GM18505 (cell line): ENCODE measurements around the gene UNK.

ENCODE experiments used
- ATAC-seq: cut with Tn5 transposase; IDR thresholded peaks from one replicate; pipeline ENCODE4 v1.9.1; 2021; ENCODE audit not compliant: unreplicated experiment
- POLR2A ChIP-seq: IDR thresholded peaks from 4 replicates; pipeline ENCODE4 v1.6.1; 2011; ENCODE audit warnings: borderline replicate concordance; ENCODE audit not compliant: insufficient read depth, insufficient read length; ENCODE audit errors: extremely low read depth

Gene UNK

DNA sequence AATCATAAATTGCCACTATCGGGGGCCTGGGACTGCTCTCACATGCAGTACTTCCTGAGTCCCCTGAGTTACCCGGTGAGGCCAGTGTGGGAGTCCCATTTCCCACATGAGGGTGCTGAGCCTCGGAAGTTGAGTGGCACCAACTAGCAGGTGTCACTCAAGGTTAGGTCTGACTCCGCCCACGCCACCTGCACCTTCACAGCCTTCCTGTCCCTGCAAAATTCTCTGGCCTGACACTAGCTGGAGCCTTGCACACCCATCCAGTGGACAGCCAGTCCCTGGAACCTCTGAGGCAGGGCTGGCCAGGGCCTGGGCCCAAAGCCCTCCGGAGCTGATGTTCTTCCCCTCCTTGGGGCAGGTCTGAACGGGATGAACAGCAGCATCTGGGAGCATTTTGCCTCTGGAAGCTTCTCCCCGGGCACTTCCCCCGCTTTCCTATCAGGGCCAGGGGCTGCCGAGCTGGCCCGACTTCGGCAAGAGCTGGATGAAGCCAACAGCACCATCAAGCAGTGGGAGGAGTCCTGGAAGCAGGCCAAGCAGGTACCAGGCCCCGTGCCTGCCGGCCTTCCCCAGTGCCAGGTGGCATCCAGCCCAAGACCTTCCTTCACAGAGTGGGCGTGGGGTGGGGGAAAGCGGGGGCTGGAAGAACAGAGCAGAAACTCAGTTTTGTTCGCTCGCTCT is 37.7 kb downstream of the UNK start:
- ATAC-seq: no peak
- no peak for TF ChIP-seq POLR2A

DNA sequence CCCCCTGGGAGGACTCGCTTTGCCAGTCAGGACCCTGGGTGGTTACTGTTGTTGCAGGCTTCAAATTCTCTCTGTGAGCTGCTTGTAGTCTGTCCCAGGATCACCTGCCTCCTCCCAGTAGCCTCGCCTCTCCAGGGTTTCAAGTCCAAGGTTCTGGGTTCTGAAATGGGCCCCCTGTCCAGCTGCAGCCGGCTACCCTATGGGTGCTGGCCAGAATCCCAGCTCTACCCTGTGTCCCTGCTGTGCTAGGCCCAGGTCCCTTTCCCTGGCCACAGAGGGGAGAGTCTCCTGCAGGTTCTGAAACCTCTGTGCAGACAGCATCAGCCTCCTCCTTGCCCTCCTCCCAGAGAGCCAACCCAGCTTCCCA is 38.2 kb downstream of the UNK start:
- ATAC-seq: no peak
- no peak for TF ChIP-seq POLR2A

DNA sequence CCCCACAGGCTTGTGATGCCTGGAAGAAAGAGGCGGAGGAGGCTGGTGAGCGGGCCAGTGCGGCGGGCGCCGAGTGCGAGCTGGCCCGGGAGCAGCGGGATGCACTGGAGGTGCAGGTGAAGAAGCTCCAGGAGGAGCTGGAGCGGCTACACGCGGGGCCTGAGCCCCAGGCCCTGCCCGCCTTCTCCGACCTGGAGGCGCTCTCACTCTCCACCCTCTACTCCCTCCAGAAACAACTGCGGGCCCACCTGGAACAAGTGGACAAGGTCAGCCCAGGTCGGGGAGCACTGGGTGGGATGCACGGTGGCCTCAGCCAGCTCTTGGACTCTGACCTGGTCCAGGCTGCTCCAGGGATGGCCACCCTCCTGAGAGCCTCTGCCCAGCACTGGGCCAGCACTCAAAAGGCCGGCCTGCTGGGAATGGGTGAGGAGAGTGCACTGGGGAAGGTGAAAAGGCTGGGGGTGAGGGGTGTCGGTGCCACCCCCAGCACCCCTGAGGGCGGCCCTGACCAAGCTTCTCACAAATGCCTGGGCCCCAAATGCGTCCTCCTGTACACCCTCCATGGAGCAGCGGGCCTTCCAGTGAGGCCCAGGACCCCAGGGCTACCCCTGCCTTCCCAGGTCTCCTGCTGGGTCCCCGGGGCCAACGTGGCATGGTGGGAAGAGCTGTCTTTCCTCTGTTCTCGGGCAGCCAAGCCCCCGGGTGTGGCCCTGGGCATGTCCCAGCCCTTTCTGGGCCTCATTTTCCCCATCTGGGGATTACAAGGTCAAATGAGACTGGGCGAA is 38.8 kb downstream of the UNK start:
- TF ChIP-seq POLR2A: peak; percentile 4
- ATAC-seq: no peak

DNA sequence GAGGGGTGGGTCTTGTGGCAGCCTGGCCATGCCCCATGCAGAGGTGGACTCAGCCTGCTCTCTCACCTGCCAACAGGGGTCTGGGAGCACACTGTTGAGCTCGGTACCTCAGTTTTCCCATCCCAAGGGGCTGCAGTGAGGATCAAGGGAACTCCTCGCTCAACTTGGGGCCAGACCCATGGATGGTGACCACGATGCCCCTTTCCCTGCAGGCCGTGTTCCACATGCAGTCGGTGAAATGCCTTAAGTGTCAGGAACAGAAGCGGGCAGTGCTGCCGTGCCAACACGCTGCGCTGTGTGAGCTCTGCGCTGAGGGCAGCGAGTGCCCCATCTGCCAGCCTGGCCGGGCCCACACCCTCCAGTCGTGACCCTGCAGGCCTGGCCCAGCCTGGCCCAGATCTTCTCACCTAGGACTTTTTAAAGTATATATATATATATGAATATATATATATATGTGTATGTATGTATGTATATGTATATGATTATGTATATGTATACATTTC is 39.5 kb downstream of the UNK start:
- no peak for TF ChIP-seq POLR2A
- no peak for ATAC-seq

DNA sequence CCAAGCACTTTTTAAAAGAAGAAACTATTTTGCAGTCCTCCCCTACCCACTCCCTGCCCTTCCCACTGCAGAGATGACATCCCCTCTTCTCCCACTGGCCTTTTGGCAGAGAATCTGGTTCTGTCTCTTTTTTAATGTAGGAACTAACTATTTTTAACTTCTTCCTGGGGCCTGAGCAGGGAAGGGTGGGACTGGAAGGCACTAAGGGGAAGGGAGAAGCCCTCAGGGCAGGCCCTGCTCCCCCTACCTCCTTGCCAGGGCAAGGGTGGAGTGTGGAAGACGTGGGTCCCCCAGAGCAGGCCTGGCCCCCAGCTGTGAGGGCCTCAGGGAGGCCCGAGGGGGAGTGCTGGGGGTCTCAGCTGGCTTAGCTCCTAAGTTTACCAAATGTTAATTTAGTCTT is 40.1 kb downstream of the UNK start:
- ATAC-seq: no peak
- no peak for TF ChIP-seq POLR2A

DNA sequence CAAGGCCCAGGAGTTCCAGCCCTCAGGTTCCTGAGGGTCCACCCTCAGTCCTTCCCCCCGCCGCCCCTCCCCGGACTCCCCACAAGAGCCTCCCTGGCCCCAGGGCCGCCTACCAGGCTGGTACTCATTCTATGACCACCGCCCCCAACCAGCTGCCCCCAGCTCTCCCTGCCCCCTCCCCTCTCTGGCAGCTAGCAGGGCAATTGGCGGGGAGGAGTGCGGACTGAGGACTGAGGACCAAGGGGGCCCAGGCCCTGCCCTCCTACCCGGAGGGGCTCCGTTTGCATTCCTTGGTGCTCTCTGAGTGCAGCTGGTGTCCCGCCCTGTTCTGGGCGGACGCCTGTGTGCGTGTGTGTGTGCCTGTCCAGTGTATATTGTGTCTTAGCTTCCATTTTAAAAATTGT is 40.5 kb downstream of the UNK start:
- TF ChIP-seq POLR2A: no peak
- ATAC-seq: no peak

DNA sequence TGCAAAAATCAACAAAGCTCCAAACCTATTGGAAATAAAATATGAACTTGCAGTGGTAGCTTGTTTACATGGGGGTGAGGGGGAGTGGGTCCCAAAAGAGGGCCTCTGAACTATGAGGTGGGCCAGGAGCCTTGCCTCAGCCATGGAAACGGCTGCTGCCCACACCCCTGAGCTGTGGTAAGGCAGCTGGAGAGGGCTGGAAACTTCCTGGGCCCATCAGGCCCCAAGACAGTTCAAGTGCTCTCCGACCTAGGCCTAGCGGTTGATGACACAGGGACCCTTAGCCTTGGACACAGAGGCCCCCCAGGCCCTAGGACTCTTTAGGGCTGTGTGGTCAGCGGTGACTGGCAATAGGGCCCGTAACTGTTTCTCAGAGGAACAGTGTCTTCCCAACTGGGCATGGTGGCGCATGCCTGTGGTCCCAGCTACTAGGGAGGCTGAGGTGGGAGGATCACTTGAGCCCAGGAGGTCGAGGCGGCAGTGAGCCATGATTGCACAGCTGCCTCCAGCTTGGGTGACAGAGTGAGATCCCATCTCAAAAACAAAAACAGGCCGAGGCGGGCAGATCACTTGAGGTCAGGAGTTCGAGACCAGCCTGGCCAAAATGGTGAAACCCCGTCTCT is 41.3 kb downstream of the UNK start:
- TF ChIP-seq POLR2A: peak; percentile 19
- ATAC-seq: no peak

DNA sequence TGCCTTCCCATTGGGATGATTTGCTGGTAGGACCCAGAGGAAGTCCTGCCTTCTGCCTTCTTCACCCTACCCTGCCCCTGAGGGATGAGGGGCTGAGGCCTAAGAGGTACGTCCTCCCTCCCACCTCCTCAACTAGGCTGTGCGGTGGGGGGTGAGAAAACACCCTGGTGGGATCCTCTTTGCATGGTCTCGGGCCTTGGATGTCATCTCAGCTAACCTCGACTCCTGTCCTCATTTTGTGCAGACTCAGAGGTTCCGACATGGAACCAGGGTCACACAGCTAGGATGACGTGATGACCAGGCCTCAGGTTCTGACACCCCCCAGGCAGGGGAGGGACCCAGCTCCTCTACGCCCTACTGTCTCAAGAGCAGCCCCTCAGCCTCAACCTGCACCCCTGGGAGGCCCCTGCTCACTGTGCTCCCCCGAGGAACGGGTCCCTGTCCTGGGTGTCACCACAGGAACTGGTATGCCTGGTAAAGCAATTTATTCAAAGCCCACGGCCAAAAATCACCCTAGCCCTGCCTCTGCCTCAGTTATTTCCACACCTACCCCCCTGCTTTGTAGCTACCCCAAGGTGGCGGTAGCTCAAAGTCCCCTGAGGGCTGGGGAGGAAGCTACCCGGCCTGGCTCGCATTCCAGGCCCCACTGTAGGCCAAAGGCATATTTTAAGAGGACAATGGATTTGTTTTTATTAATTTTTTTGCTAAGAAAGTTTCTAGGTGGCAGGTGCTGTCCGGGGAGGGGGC is 42.1 kb downstream of the UNK start:
- TF ChIP-seq POLR2A: no peak
- ATAC-seq: no peak

DNA sequence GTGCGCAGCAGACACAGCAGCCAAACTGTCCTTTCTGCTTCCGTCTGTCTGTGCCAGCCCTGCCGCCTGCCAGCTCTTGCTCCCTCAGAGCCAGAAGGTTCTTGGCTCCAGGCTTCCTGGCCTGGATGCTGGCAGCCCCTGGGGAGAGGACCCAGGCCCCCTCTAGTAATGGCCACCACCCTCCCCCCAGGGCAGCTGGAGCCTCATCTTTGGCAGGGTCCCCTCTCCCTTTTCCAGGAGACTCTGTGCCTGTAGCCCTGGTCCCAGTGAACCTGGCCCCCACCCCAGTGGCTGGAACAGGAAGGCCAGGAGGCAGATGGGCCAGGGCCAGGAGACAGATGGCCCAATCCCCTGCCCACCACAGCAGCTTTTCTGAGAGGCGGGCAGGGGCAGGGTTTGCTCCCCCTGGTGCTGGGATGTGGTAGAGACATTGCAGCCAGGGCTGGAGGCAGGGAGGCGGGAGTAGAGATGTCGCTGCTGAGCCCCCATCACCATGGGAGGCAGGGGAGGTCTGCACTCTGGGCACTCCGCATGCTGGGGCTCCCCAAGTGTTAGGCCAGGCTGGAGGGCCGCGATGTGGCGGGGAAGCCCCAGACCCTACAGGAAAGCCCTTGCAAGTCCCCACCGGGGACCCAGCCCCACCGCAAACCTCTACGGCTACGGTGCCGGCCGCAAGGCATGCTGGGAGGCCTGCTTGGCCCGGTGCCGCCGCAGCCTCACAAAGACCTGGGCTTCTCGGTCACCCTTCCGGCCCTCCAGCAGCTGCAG is 42.9 kb downstream of the UNK start:
- no peak for TF ChIP-seq POLR2A
- no peak for ATAC-seq

DNA sequence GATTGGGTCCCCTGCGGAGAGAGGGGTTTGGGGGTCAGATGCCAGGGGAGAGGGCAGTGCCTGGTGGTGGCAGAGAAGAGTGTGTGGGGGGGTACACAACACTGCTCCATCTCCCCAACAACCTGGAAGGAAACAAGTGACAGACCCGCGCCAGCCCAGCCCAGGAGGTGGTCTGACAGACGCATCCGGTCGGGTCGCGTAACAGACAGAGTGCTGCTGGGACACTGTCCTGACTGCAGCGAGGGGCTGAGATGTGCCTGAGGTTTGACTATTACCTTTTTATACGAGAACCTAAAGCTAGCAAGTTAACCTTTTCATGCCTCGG is 43.4 kb downstream of the UNK start:
- ATAC-seq: no peak
- no peak for TF ChIP-seq POLR2A

DNA sequence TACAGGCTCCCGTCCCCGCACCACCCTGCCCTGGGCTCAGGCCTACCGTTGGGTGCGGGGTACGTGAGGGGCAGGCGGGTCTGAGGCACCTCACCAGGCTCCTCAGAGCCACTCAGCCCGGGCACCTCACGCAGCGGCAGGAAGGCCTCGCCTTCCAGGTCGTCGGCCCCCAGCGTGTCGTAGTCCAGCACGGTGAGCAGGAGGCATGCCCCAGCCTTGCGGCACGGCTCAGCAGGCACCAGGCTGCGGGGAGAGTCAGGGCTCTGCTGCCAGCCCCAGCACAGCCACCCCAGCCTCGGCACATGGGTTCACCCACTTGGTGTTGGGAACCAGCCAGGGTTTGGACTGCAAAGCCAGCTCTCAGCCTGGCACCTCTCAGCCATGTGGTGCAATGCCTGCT is 44.1 kb downstream of the UNK start:
- no peak for ATAC-seq
- TF ChIP-seq POLR2A: no peak

DNA sequence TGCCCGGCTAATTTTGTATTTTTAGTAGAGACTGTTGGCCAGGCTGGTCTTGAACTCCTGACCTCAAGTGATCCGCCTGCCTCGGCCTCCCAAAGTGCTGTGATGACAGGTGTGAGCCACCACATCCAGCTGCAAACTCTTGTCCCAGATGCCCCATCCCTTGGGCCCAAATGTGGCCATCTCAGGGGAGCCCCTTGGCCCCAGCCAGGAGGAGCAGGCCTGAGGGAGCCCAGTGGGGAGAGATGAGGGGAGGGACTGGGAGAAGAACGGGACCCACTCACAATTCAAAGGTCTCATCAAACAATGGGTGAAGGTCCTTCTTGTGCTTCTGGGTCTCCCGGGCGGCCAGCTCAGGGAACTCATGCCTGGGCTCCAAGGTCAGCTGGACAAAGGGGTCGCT is 45.1 kb downstream of the UNK start:
- ATAC-seq: no peak
- no peak for TF ChIP-seq POLR2A
